ENCODE data around the gene MAFF.
A peak's percentile ranks its signal among the peaks of the same experiment; 100 is the strongest.
"Not testable (repeated sequence)": the region's sequence is repeated elsewhere in the genome, so short reads cannot be mapped to it uniquely, and the experiment has no call there.

MAFF gene

DNA sequence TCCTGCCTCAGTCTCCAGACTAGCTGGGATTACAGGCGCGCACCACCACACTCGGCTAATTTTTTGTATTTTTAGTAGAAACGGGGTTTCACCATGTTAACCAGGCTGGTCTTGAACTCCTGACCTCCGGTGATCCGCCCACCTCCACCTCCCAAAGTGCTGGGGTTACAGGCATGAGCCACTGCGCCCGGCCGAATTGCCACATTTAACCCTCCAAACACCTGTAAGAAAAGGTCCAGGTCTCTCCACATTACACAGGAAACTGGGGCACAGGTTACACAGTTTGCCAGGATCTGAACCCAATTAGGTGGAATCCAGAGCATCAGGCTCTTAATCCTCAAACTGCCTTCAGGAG lies 24.2 kb upstream of the MAFF start:
- not testable (repeated sequence) for DNase-seq (ENCODE audit: low spot score)

DNA sequence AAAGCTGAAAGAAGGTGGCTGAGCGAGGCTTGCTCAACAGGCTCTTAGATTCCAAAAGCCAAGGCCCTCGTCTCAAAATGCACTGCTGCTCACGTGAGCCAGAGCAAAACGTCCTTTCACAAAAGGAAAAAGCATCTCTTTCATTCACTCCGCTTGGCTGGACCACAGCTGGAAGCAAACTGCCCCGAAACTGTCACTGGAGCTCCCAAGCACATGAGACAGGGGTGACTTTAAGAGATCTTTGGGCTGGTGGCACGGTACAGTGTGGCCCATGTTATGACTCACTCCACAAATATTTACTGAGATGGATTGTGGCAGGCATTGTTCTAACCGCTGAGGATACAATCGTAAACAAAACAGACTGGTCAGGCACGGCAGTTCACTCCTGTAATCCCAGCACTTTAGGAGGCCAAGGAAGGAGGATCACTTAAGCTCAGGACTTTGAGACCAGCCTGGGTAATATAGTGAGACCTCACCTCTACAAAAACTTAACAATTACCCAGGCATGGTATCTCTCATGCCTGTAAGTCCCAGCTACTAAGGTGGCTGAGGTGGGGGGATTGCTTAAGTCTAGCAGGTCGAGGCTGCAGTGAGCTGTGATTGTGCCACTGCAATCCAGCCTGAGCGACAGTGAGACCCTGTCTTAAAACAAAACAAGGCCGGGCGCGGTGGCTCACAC lies 23.7 kb upstream of the MAFF start:
- DNase-seq (ENCODE audit: low spot score): no peak

DNA sequence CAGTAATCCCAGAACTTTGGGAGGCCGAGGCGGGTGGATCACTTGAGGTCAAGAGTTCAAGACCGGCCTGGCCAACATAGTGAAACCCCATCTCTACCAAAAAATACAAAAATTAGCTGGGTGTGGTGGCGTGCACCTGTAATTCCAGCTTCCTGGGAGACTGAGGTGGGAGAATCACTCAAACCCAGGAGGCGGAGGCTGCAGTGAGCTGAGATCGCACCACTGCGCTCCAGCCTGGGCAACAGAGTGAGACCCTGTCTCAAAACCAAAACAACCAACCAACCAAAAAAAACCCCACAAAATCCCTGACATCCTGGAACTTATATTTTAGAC lies 23.2 kb upstream of the MAFF start:
- not testable (repeated sequence) for DNase-seq (ENCODE audit: low spot score)

DNA sequence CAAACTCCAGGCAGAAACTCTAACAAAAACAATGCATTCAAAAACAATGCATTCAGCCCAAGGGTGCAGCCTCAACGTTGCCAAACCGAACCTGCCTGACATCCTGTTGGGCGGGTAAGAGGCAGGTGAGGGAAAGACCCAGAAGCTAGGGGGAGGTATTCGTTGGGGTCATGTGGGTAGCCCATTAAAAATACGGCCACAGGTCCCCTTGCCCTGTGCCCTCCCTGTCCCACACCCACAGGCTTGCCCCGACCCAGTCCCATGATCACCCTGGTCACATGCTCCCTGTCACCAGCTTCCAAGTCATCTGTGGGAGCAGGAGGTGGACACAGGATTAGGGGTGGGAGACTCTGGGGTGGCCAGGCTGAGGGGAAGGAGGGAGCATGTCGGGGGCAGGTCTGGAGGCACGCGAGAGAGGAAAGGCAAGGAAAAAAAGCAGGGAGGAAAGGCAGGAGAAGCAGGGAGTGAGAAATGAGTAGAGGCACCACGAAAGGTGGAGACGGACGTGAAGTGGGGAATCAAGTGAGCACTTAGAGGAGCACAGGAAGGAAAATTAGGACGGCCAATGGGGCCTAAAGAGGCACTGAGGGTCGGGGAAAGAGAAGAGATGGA lies 20.8 kb upstream of the MAFF start:
- no peak for DNase-seq (ENCODE audit: low spot score)

DNA sequence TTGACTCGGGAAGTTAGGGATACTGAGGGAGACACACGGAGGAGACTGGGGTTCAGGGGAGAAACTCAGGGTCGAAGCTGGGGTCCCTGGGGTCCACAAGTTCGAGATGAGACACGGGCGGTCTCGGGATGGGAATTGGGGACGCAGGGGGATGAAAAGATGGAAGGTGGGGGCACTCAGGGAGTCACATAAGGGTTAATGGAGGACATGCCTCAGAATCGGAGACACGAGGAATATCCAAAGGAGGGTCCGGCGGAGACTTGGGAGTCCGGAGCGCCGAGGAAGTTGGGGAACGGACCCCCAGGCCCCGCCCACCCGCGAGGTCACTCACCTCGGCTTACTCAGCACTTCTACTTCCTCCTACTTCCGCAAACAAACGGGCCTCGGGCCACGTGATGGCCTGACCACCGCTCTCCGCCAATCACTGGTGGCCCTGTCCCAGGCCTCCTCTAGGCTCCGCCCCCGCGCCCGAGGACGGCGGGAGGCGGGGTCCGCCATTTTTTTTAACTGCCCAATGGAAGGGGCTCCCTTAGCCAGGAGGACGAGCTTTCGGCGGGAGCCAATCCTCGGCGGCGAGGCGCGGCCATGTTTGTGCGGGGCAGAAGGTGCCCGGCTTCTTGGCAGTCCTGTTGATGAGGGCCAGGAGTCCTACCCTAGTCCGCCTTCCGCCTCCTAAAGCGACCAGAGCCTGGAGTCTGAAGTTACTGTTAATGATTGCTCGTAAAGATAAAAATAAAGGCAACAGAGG lies 20.2 kb upstream of the MAFF start, which contains the start of gene PLA2G6:
Gene PLA2G6 (minus strand): TSS at position 378 of the 748 bp plus-strand sequence. CDS start 12,404 bp downstream, outside the sequence.
- peak; percentile 99 for DNase-seq (ENCODE audit: low spot score)

DNA sequence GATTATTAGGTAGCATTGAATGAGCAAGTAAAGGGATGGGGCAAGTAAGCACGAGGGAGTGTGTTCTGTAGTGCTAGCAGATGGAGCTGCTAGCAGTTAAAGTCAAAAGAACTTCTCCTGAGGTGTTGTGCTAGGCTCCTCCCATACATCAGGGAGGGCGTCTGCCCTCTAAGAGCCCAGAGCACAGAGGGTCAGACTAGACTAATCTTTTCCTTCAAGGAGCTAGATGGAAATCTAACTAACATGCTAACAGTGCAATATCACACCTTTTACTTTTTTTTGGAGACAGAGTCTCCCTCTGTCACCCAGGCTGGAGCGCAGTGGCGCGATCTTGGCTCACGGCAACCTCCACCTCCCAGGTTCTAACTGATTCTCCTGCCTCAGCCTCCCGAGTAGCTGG lies 17.0 kb upstream of the MAFF start:
- no peak for DNase-seq (ENCODE audit: low spot score)

DNA sequence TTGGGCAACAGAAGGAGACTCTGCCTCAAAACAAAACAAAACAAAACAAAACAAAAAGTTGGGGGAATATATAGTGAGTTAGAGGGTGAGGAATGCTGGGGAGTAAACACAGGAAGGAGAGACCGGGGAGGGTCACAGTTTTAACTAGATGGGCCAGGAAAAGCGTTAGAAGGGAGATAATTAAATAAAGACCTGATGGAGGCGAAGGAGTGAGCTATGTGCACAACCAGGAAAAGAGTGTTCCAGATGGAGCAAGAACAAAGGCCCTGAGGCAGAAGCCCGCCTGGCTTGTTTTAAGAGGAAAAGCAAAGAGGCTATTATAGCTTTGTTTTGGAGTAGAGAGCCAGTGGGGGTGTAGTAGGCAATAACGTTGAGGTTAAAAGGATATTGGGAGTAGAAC lies 15.4 kb upstream of the MAFF start:
- no peak for DNase-seq (ENCODE audit: low spot score)

DNA sequence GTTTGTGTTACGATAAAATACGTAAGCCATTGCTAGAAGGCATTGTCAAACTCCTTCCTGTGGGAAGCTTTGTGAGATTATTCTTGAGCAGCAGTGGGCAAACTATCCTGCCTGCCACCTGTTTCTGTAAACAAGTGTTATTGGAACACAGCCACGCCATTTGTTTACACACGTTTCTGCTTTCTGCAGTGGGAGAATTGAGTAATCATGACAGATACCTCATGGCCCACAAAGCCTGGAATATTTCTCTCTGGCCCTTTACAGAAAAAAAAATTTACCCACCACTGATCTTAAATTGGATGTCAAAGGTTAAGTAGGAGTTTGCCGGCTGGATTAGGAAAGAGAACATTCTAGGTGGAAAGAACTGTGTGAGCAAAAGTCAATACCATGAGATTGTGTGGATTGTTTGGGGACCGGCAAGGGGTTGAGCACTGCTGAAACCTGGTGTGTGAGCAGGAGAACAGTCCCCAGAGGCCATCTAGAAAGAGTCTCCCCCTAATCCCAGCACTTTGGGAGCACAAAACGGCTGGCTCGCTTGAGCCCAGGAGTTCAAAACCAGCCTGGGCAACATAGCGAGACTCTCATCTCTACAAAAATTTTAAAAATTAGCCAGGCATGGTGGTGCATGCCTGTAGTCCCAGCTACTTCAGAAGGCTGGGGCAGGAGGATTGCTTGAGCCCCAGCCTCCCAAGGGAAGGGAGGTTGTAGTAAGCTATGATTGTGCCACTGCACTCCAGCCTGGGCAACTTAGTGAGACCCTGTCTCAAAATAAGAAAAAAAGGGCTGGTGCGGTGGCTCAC lies 14.2 kb upstream of the MAFF start:
- DNase-seq (ENCODE audit: low spot score): no peak

DNA sequence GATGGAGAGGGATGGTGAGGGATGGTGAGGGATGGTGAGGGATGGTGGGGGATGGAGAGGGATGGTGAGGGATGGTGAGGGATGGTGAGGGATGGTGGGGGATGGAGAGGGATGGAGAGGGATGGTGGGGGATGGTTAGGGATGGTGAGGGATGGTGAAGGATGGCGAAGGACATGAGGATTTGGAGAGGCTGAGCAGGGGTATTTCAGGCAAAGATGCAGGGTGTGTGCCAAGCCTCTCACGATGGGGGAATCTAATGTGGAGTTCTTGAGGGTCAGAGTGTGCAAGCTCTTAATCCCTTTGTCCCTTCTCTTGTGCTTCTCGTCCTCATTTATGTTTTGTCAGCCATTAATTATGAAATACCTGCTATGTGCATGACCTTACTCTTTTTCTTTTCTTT lies 12.7 kb upstream of the MAFF start:
- DNase-seq (ENCODE audit: low spot score): no peak

DNA sequence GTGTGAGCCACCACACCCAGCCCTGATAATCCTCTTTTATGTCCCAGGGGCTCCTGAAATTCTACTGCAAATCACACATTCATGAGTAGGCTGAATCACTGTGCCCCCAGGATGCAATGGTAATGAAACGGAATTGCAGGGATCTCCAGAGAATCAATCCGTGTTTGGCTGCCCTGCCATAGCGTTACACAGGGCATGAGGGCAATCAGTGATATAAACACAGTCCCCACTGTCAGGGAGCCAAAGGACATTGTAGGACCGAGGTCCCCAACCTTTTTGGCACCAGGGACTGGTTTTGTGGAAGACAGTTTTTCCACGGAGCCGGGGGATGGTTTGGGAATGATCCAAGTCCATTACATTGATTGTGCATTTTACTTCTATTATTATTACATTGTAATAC lies 11.2 kb upstream of the MAFF start:
- DNase-seq (ENCODE audit: low spot score): no peak

DNA sequence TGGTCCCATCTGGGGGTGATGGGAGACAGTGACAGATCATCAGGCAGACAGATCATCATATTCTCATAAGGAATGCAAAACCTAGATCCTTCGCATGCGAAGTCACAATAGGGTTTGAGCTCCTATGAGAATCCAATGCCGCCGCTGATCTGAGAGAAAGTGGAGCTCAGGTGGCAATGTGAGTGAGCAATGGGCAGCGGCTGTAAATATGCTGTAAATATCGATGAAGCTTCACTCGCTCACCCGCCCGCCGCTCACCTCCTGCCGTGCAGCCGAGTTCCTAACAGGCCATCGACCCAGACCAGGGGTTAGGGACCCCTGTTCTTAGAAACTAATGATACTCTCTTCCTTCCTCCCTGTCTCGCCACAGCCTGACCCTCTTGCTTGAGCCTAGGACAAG lies 10.7 kb upstream of the MAFF start:
- DNase-seq (ENCODE audit: low spot score): no peak

DNA sequence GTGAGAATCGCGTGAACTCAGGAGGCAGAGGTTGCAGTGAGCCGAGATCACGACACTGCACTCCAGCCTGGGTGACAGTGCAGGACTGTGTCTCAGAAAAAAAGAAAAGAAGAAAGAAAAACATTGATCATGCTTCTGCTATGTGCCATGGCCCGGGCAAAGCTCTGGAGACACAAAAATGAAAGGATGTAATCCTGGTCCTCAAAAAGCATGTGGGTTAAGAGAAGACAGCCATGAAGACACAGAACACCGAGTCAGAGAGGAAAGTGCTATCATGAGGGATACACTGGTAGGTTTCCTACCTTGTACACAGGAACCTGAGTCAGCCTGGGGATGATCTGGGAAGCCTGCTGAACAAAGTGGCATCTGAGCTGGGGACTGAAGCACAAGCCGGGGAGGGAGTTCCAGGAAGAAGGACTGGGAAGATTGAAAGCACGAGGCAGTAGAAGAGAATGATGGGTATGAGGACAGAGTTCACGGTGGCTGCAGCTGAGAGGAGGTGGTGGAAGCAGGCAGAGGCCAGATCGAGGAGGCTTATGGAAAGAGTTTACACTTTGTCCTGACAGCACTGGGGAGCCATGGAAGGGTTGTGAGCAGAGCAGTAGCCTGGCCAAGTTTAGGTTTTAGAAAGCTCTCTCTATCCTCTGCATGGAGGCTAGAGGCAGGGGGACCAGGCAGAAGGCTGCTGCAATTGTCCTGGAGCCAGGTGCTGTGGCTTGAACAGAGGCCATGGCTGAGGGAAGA lies 9.9 kb upstream of the MAFF start:
- DNase-seq (ENCODE audit: low spot score): no peak

DNA sequence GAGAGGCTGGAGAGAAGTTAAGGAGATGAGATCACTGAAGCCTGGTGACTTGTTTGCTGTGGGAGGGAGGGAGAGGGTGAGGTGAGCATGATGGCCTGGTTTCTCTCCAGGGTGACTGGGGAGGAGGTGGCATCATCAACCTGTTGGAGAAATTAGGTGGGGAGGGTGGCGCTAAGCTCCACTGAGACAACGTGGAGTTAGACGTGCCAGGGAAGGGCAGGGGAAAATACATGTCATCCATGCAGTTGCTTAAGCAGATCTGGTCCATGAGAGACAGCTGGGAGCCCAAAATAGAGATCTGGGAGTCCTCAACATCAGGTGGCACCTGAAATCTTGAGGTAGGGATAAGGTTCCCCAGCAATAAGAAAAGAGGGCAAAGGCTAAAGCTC lies 9.3 kb upstream of the MAFF start:
- no peak for DNase-seq (ENCODE audit: low spot score)

DNA sequence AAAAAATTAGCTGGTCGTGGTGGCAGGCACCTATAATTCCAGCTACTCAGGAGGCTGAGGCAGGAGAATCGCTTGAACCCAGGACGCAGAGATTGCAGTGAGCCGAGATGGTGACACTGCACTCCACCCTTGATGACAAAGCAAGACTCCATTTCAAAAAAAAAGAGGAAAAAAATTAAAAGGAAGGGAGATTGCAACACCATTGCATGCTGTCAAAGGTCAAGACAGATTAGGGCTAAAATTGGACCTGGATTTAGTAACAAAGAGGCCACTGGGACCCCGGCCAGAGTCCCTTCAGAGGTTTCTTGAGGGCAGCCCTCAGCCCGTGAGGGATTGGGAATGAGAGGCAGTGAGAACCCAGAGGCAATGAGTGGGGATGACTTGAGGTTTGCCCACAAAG lies 8.2 kb upstream of the MAFF start:
- no peak for DNase-seq (ENCODE audit: low spot score)

DNA sequence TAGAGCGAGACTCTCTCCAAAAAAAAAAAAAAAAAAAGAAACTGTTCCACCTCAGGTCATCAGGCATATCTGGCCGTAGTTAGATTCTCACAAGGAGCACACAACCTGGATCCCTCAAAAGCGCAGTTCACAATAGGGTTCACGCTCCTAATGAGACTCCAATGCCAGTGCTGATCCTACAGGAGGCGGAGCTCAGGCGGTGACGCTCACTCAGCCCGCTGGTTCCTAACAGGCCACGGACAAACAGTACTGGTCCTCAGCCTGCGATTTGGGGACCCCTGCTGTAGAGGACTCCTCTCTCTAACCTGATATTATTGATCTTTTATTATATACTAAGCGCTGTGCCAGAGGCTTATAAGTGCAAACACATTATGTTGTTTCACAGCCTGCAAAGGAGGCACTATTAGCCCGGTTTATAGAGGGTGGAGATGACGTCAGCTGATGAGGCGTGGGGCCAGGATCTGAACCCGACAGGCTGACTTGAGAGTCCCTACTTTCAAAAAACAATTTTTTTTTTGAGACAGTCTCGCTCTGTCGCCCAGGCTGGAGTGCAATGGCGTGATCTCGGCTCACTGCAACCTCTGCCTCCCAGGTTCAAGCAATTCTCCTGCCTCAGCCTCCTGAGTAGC lies 4.9 kb upstream of the MAFF start:
- DNase-seq (ENCODE audit: low spot score): no peak

DNA sequence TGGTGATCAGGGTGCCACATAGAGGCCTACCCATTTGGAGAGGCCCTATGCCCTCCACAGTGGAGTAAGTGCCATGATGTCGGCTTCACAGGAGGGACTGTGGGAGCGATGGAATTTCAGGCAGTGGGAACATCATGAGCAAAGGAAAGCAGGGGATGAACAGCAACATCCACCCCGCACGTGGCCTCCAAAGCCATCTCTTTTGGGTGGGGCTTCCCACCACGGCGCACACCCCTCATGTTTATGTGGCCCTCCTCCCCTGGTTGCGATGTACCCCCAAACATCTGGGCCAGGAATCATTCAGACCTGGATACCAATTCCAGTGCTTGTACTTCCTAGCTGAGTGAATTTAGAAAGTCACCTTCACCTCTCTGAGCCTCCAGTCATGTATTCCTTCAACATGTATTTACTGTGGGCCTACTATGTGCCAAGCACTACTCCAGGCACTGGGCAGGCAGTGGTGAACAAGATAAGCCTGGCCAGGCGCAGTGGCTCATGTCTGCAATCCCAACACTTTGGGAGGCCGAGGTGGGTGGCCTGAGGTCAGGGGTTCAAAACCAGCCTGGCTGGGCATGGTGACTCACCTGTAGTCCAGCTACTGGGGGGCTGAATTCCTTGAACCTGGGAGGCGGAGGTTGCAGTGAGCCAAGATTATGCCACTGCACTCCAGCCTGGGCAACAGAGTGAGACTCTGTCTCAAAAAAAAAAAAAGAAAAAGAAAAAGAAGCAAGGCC lies 1.8 kb upstream of the MAFF start:
- DNase-seq (ENCODE audit: low spot score): no peak

DNA sequence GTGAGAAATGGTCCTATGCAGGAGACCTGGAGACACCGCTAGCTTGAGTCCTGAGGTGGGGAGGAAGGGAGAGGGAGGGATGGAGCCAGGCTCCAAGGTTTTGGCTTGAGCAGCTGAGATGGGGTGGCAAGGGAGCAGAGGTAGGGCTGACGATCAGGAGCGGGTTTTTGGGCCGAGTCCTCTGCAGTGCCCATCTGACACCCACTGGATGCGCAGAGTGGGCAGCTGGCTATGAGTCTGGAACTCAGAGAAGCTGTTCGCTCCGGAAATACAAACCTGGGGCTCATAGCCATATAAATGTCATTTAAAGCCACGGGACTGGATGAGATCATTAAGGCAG lies 453 bp upstream of the MAFF start:
- no peak for DNase-seq (ENCODE audit: low spot score)

DNA sequence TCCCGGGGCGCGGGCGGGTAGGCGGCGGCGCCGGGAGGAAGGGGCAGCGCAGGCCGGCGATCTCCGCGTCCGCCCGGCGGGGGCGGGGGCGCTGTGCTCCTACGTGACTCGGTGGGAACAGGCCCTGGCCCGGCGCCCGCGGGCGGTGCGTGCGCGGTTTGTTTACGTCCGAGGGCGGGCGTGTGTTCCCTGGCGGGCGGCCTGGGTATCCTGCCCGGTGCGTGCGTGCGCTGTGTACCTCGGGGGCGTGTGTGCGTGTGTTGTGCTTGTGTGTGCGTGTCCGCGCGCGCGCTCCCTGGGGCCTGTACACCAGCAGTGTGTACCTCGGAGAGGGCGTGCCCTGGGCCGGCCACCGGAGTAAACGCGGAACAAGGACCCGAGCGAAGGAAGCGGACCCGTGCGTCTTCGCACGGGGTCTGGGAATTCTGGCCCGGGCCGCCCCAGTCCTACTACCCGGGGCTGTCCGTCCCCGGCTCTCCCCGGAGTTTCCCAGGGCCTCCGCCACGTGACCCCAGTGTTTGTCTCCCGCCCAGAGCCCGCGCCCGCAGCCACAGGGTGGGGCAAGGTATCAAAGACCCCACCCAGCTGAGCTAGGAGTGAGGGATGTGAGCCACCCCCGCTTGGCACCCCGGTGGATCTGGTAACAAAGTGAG lies 769 bp downstream of the MAFF start:
- DNase-seq (ENCODE audit: low spot score): peak; percentile 88

DNA sequence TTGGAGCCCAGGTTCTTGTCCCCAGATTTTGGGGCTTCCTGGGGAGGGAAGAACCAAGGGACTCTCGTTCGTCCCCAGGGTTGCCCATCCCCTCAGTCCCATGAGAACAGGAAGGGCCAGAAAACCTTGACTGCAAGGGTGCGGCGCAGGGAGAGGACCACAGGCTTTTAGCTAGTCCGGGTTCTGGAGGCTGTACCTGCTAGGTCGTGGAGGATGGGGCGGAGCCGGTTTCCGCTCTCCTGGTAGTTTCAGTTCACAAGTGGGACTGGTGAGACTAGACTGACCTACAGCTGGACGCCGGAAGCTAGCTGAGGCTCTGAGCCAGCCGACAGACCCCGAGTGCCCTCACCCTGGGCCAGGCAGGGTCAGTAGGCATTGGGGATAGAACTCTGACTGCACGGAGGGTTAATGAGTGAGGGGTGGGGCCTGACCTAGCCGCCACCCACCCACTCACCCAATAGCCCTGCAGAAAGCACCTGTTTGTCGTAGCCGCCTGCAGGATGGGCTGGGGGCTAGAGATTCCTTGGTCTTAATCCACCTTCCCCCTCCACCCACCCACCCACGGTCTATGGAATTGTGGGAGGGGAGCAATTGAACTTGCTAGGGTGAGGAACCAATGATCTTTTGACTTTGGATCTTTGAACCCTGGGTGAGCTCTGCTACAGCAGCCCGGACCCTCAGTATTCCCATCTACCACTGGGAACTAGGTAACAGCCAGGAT lies 1.5 kb downstream of the MAFF start:
- no peak for DNase-seq (ENCODE audit: low spot score)
